ENCODE results near the gene TCOF1. TPM values are rescaled to one million over a fixed set of nuclear protein-coding genes. Genes with fewer than 3 reads are reported as not detected.

TCOF1 gene
- 24.8 and 33.4 TPM in 2 replicates for total RNA-seq
- 15.3 TPM for polyA plus RNA-seq (2012)

- DNase-seq (ENCODE audit: low read depth) = peak; percentile 97
Measured at GRCh38 chr5:150357326-150358260, at the start of gene TCOF1. TCOF1 (plus strand) TSS chr5:150357697; CDS start chr5:150357747, 50 bp downstream.

- no peak for DNase-seq (ENCODE audit: low read depth)
Measured at GRCh38 chr5:150309101-150309885, 48.2 kb upstream of the TCOF1 start.

- no peak for DNase-seq (ENCODE audit: low read depth)
Measured at GRCh38 chr5:150309886-150310239, 47.6 kb upstream of the TCOF1 start.

GRCh38 chr5:150310246-150310645 lies 47.3 kb upstream of the TCOF1 start:
- DNase-seq (ENCODE audit: low read depth) = no peak

GRCh38 chr5:150311015-150311692 lies 46.3 kb upstream of the TCOF1 start:
- no peak for DNase-seq (ENCODE audit: low read depth)

- no peak for DNase-seq (ENCODE audit: low read depth)
Measured at GRCh38 chr5:150312518-150312917, 45.0 kb upstream of the TCOF1 start.

- no peak for DNase-seq (ENCODE audit: low read depth)
Measured at GRCh38 chr5:150313501-150313900, 44.0 kb upstream of the TCOF1 start.

GRCh38 chr5:150313921-150314716 lies 43.4 kb upstream of the TCOF1 start:
- DNase-seq (ENCODE audit: low read depth) = peak; percentile 53

GRCh38 chr5:150315245-150315644 lies 42.3 kb upstream of the TCOF1 start:
- DNase-seq (ENCODE audit: low read depth) = no peak

GRCh38 chr5:150316320-150316719 lies 41.2 kb upstream of the TCOF1 start:
- no peak for DNase-seq (ENCODE audit: low read depth)

- DNase-seq (ENCODE audit: low read depth) = peak; percentile 86
Measured at GRCh38 chr5:150317048-150318003, 40.2 kb upstream of the TCOF1 start.

GRCh38 chr5:150318613-150319483 lies 38.6 kb upstream of the TCOF1 start:
- no peak for DNase-seq (ENCODE audit: low read depth)

- DNase-seq (ENCODE audit: low read depth) = no peak
Measured at GRCh38 chr5:150319484-150319790, 38.1 kb upstream of the TCOF1 start.

- DNase-seq (ENCODE audit: low read depth) = peak; percentile 79
Measured at GRCh38 chr5:150320044-150320613, 37.4 kb upstream of the TCOF1 start.

- DNase-seq (ENCODE audit: low read depth) = no peak
Measured at GRCh38 chr5:150321211-150321610, 36.3 kb upstream of the TCOF1 start.

- no peak for DNase-seq (ENCODE audit: low read depth)
Measured at GRCh38 chr5:150321784-150322183, 35.7 kb upstream of the TCOF1 start.

- no peak for DNase-seq (ENCODE audit: low read depth)
Measured at GRCh38 chr5:150322202-150322601, 35.3 kb upstream of the TCOF1 start.

GRCh38 chr5:150323092-150323491 lies 34.4 kb upstream of the TCOF1 start:
- no peak for DNase-seq (ENCODE audit: low read depth)
